VCaP (cell line): ENCODE results near the gene SUSD3.

ENCODE experiments used
- H3K27ac ChIP-seq: fragments of 450-650 bp; 2 replicates; pipeline ENCODE4 v1.5.1; 2017
- CTCF ChIP-seq: fragments of 450-650 bp; conservative IDR thresholded peaks from 2 replicates; pipeline ENCODE4 v1.5.1; 2017; ENCODE audit warnings: mild to moderate bottlenecking, moderate library complexity

Gene SUSD3

GRCh38 chr9:93128011-93128714 is 69.7 kb downstream of the SUSD3 start:
- no peak overlapping the region for H3K27ac ChIP-seq
- no peak for TF ChIP-seq CTCF

DNA sequence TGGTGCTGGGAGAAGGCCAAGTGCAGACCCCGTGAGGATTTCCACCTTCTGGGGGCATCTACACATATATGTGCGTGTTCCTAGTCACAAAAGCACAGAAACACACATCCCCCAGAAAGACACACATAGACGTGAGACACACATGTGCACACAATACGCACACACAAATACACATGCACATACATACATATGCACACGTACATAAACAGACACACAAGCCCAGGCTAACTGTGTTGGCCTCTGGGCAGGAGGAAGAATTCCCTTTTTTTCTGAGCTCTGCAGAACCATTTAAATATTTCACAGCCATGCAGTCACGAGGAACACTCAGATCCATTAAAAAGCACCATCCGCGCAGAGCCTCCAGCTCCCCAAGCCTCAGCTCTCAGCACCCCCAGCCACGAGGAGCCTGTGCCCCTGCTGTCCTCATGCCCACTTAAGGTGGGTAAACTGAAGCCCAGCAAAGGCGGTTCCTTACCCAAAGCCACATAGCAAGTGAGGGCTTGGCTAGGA is 70.3 kb downstream of the SUSD3 start:
- no peak overlapping the region for H3K27ac ChIP-seq
- TF ChIP-seq CTCF: no peak

- H3K27ac ChIP-seq: no peak overlapping the region
- no peak for TF ChIP-seq CTCF
These were observed 70.8 kb downstream of the SUSD3 start for GRCh38 chr9:93129286-93129685.

DNA sequence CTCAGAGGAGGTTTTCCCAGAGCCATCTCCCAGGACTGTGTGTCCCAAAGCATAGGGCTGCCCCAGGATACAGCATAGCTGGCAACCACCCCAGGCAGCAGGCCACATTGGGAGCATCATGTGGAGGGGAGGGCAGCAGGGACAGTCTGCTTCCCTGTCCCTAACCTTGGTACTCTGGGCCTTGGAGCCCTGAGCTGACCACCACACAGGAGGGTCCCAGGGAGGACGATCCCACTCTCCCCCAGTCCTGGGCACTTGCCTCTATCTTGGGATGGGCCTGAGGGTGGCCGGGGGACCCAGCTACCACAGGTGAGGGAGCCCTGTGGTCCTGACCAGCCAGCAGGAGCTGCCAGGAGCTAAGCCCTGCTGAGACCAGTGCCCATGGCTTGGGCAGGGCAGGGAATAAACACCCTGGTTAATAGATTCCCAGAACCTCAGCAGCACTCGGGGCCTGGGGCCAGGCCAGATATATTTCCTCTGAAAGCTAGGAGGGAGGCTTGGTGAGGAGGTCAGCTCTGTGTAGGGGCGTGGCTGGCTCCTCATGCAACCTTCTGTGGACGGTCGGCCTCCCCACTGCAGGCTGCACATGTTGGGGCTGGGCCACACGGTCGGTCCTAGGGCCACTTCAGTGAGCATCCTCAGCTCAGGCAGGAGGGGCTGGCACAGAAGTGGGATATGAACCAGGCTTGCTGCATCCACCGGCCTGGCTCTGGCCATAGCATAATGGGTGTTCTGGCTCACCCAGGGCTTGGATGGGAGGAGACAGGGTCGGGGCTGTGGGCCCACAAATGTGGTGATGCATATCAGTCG is 71.4 kb downstream of the SUSD3 start:
- no peak overlapping the region for H3K27ac ChIP-seq

GRCh38 chr9:93130861-93131481 is 72.5 kb downstream of the SUSD3 start:
- H3K27ac ChIP-seq: peak overlapping the region; percentile 75; the same call in 1 of the 2 replicates
- no peak for TF ChIP-seq CTCF

More for the DNA sequence above, 71.4 kb downstream of the SUSD3 start:
- no peak for TF ChIP-seq CTCF

GRCh38 chr9:93131599-93132286 is 73.2 kb downstream of the SUSD3 start:
- peak overlapping the region; percentile 75 for H3K27ac ChIP-seq
- no peak for TF ChIP-seq CTCF
